SK-N-SH (cell line): ENCODE data around the gene ICA1.

ENCODE experiments used
- FOXJ3 ChIP-seq: sonication (generic); formaldehyde crosslinking; IDR thresholded peaks from 2 replicates; pipeline ENCODE4 v1.5.1; 2020; ENCODE audit warnings: mild to moderate bottlenecking, missing genetic modification reagents
- GATA2 ChIP-seq: sonication (generic); formaldehyde crosslinking; IDR thresholded peaks from 2 replicates; pipeline ENCODE4 v1.5.0; 2020; ENCODE audit warnings: mild to moderate bottlenecking, missing genetic modification reagents
- RAD21 ChIP-seq: IDR thresholded peaks from 2 replicates; pipeline ENCODE4 v1.6.1; 2012; ENCODE audit warnings: mild to moderate bottlenecking, low read length
- RFX5 ChIP-seq: IDR thresholded peaks from 2 replicates; pipeline ENCODE4 v1.6.1; 2012; ENCODE audit warnings: mild to moderate bottlenecking, improper control_type of control experiment, low read length
- YY1 ChIP-seq: IDR thresholded peaks from 2 replicates; pipeline ENCODE4 v1.4.0; 2012; ENCODE audit warnings: low read depth, mild to moderate bottlenecking
- TF ChIP-seq, protein P1 (sequence below): fragments of 200-600 bp; sonication (generic); IDR thresholded peaks from 2 replicates; pipeline ENCODE4 v1.6.1; 2017; ENCODE audit warnings: antibody characterized with exemption, mild to moderate bottlenecking, moderate library complexity
- TF ChIP-seq, protein P2 (sequence below): IDR thresholded peaks from 2 replicates; pipeline ENCODE4 v1.4.0; 2012; ENCODE audit warnings: low read depth
- TF ChIP-seq, protein P3 (sequence below): IDR thresholded peaks from 2 replicates; pipeline ENCODE4; 2012

DNA sequence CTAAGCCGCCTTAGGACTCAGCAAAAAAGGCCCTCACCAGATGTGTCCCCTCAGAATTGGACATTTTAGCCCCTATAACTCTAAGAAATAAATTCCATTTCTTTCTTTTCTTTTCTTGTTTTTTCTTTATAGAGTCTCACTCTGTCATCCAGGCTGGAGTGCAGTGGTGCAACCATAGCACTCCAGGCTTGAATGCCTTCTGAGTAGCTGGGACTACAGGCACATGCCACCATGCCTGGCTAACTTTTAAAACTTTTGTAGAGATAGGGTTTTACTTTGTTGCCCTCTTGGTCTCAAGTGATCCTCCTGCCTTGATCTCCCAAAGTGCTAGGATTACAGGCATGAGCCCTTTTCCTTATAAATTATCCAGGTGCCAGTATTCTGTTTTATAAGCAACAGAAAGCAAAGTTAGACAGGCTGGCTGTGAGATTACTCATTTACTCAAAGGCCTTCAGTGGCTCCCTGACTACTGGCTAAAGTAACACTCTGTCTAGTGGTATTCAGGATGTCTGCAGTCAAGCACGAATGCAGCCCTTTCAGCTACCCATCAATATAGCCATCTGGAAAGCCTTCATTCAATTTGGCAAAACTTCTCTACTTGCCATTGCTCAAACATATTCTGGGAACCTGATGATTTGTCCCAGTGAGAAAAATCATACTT lies 128.6 kb downstream of the ICA1 start:
- TF ChIP-seq, protein P1, sequence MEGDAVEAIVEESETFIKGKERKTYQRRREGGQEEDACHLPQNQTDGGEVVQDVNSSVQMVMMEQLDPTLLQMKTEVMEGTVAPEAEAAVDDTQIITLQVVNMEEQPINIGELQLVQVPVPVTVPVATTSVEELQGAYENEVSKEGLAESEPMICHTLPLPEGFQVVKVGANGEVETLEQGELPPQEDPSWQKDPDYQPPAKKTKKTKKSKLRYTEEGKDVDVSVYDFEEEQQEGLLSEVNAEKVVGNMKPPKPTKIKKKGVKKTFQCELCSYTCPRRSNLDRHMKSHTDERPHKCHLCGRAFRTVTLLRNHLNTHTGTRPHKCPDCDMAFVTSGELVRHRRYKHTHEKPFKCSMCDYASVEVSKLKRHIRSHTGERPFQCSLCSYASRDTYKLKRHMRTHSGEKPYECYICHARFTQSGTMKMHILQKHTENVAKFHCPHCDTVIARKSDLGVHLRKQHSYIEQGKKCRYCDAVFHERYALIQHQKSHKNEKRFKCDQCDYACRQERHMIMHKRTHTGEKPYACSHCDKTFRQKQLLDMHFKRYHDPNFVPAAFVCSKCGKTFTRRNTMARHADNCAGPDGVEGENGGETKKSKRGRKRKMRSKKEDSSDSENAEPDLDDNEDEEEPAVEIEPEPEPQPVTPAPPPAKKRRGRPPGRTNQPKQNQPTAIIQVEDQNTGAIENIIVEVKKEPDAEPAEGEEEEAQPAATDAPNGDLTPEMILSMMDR, result no peak
- TF ChIP-seq FOXJ3 (CRISPR knock-in tag) (no peak), RAD21 (no peak), GATA2 (no peak), YY1 (no peak), RFX5 (no peak)
- TF ChIP-seq, protein P2, sequence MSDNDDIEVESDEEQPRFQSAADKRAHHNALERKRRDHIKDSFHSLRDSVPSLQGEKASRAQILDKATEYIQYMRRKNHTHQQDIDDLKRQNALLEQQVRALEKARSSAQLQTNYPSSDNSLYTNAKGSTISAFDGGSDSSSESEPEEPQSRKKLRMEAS, result no peak
- TF ChIP-seq, protein P3, sequence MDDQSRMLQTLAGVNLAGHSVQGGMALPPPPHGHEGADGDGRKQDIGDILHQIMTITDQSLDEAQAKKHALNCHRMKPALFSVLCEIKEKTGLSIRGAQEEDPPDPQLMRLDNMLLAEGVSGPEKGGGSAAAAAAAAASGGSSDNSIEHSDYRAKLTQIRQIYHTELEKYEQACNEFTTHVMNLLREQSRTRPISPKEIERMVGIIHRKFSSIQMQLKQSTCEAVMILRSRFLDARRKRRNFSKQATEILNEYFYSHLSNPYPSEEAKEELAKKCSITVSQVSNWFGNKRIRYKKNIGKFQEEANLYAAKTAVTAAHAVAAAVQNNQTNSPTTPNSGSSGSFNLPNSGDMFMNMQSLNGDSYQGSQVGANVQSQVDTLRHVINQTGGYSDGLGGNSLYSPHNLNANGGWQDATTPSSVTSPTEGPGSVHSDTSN, result no peak
